Pancreas (tissue), 10 donors: ENCODE results near the gene TBC1D32. TPM values are rescaled to one million over a fixed set of nuclear protein-coding genes. Genes with fewer than 3 reads are reported as not detected.
"Not testable (repeated sequence)": the region's sequence is repeated elsewhere in the genome, so short reads cannot be mapped to it uniquely, and the experiment has no call there.

Source experiments
- ATAC-seq, 4 donors: fragments of 200-7000 bp; cut with Tn5 transposase; one replicate each; pipeline versions ENCODE4 v1.8.0 to v1.9.1; 2020; ENCODE audit warnings: mild to moderate bottlenecking in 4 of 4, moderate library complexity in 4 of 4
- DNase-seq, 6 donors: peaks; one replicate each; pipeline ENCODE4 v3.0.0-alpha.2; 2020
- FAIRE-seq: peaks from 2 replicates; lab custom pipeline; 2012; peaks lifted over from hg19 to GRCh38; lab: Jason Lieb, UNC
- H3K27ac ChIP-seq, 4 donors: fragments of 200-600 bp; sonication (generic); 1 replicate in 3 of 4; 2 replicates in 1 of 4; pipeline versions ENCODE4 v1.5.0 to v1.8.0; 2020
- H3K27me3 ChIP-seq, 4 donors: fragments of 200-600 bp; one replicate each; pipeline ENCODE4 v1.8.0; 2021
- H3K36me3 ChIP-seq, 3 donors: fragments of 200-600 bp; sonication (generic) in 1 of 3; one replicate each; pipeline versions ENCODE4 v1.5.0 to v1.8.0; 2020 to 2021
- H3K4me1 ChIP-seq, 3 donors: fragments of 200-600 bp; one replicate each; pipeline ENCODE4 v1.8.0; 2021
- H3K4me3 ChIP-seq, 4 donors: fragments of 200-600 bp; sonication (generic) in 2 of 4; one replicate each; pipeline versions ENCODE4 v1.5.0 to v1.8.0; 2020 to 2021
- H3K9me3 ChIP-seq, 4 donors: fragments of 200-600 bp; one replicate each; pipeline ENCODE4 v1.8.0; 2021
- WGBS, 2 donors: extraction: QIAGEN DNeasy Blood & Tissue Kit; methylation state at CpG; one replicate each; pipeline ENCODE4 v1.1.7; 2013; 5-methylcytosine and 5-hydroxymethylcytosine counted together
- intact Hi-C, 3 donors: fragments of 100-400 bp; cut with DNase I; formaldehyde crosslinking; loops; one replicate each; pipeline versions ENCODE4 v1.11.1 to v1.14.2; 2022
- polyA plus RNA-seq, 2 donors: library from polyadenylated mRNA; stranded (reverse); fragments of 200-250 nt; gene quantifications; one replicate each; pipeline ENCODE4 v1.2.3, GENCODE V29; 2013
- total RNA-seq, 6 donors: library from RNA; stranded (reverse); fragmentation: NEBNext Ultra II Directional in 4 of 6; extraction: Animal tissue kit (Norgen Biotek cat#: 25700) in 4 of 6; gene quantifications; one replicate each; pipeline versions ENCODE4 v1.2.1 to v1.2.4, GENCODE V29; 2021 to 2023
- TF ChIP-seq, protein P1 (sequence below), 4 donors: fragments of 200-600 bp; sonication (generic) in 3 of 4; IDR thresholded peaks; one replicate each; pipeline versions ENCODE4 v1.5.0 to v1.8.0; 2021; ENCODE audit warnings: antibody characterized with exemption in 4 of 4
- donor health status: healthy with polysubstance abuse.
- donor health status: DM: no; HTN: no; CAD: no; lungs with moderate emphysema.
- donor health status: DM: no; HTN: no; CAD: no.
- donor health status: control.
- donor health status: control.
- donor health status: Bipolar disorder and iron deficiency.
- donor health status: DM: yes; HTN: yes; CAD: no.
- donor health status: DM: no; HTN: no; CAD: no.
- donor health status: DM: no; HTN: no; CAD: no.
- donor health status: DM: yes; HTN: yes; CAD: no.

TBC1D32 gene
- total and polyA plus RNA-seq, 8 donors: 1.1 to 6.3 (median 3.4) TPM

GRCh38 chr6:121210943-121211342, 123.3 kb downstream of the TBC1D32 start:
- Histone ChIP-seq H3K27me3 (no peaks in the 10 kb centered on the region), H3K4me3 (no peak overlapping the region), H3K27ac (no peak overlapping the region), H3K36me3 (no peaks in the 10 kb centered on the region), H3K9me3 (no peaks in the 10 kb centered on the region), H3K4me1 (no peaks in the 10 kb centered on the region)
- WGBS, 2 donors: 96% methylated on average over 5 of the region's 5 CpGs
- no peak for DNase-seq
- no peak for ATAC-seq
- TF ChIP-seq, protein P1, sequence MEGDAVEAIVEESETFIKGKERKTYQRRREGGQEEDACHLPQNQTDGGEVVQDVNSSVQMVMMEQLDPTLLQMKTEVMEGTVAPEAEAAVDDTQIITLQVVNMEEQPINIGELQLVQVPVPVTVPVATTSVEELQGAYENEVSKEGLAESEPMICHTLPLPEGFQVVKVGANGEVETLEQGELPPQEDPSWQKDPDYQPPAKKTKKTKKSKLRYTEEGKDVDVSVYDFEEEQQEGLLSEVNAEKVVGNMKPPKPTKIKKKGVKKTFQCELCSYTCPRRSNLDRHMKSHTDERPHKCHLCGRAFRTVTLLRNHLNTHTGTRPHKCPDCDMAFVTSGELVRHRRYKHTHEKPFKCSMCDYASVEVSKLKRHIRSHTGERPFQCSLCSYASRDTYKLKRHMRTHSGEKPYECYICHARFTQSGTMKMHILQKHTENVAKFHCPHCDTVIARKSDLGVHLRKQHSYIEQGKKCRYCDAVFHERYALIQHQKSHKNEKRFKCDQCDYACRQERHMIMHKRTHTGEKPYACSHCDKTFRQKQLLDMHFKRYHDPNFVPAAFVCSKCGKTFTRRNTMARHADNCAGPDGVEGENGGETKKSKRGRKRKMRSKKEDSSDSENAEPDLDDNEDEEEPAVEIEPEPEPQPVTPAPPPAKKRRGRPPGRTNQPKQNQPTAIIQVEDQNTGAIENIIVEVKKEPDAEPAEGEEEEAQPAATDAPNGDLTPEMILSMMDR (IDR thresholded peaks at IDR 0.05): no peak
- intact Hi-C loops: no loop called here
- no peak for FAIRE-seq

- Histone ChIP-seq H3K36me3 (no peaks in the 10 kb centered on the region), H3K27me3 (no peaks in the 10 kb centered on the region), H3K27ac (no peak overlapping the region), H3K4me1 (no peaks in the 10 kb centered on the region), H3K4me3 (no peak overlapping the region), H3K9me3 (no peaks in the 10 kb centered on the region)
- DNase-seq (no peak), ATAC-seq (no peak), FAIRE-seq (no peak)
- 77 to 85% methylated on average over 3 of the region's 3 CpGs for WGBS, 2 donors
- TF ChIP-seq, protein P1 (IDR thresholded peaks at IDR 0.05): no peak
- intact Hi-C loops: no loop called here
Measured at GRCh38 chr6:121205569-121205968, 128.7 kb downstream of the TBC1D32 start.

GRCh38 chr6:121201105-121201504, 133.2 kb downstream of the TBC1D32 start:
- intact Hi-C loops: no loop called here
- TF ChIP-seq, protein P1 (IDR thresholded peaks at IDR 0.05): no peak
- ATAC-seq (no peak), FAIRE-seq (no peak), DNase-seq (no peak)
- Histone ChIP-seq H3K4me3 (no peak overlapping the region), H3K4me1 (no peaks in the 10 kb centered on the region), H3K27me3 (no peaks in the 10 kb centered on the region), H3K36me3 (no peaks in the 10 kb centered on the region), H3K9me3 (no peaks in the 10 kb centered on the region), H3K27ac (no peak overlapping the region)
- WGBS, 2 donors: 85 to 90% methylated on average over 2 of the region's 2 CpGs

GRCh38 chr6:121196042-121196441, 138.2 kb downstream of the TBC1D32 start:
- 95 to 100% methylated on average over 4 of the region's 4 CpGs for WGBS, 2 donors
- not testable (repeated sequence) for H3K27ac ChIP-seq

GRCh38 chr6:121190122-121190521, 144.2 kb downstream of the TBC1D32 start:
- no peak for DNase-seq
- intact Hi-C loops: no loop called here
- TF ChIP-seq, protein P1 (IDR thresholded peaks at IDR 0.05): no peak
- Histone ChIP-seq H3K27me3 (no peaks in the 10 kb centered on the region), H3K4me3 (no peak overlapping the region), H3K36me3 (no peaks in the 10 kb centered on the region), H3K9me3 (no peaks in the 10 kb centered on the region), H3K27ac (no peak overlapping the region), H3K4me1 (no peaks in the 10 kb centered on the region)
- FAIRE-seq: no peak
- WGBS, 2 donors: 72 to 80% methylated on average over 6 of the region's 6 CpGs
- ATAC-seq: no peak

More at GRCh38 chr6:121196042-121196441, 138.2 kb downstream of the TBC1D32 start:
- intact Hi-C loops, H3K4me3 ChIP-seq, FAIRE-seq, H3K9me3 ChIP-seq, H3K36me3 ChIP-seq, H3K27me3 ChIP-seq, DNase-seq, H3K4me1 ChIP-seq, ATAC-seq: not testable (repeated sequence)
